T47D (cell line): Measurements from ENCODE around the gene RIMS3.
A peak's percentile ranks its signal among the peaks of the same experiment; 100 is the strongest.

Experiments
- DNase-seq, 2 experiments: peaks; one replicate each; pipeline versions ENCODE4 v3.0.0 to v3.0.0-alpha.2; 2011 to 2012; ENCODE audit warnings: low read depth in 1 of 2, low spot score in 1 of 2
- JUND ChIP-seq: IDR thresholded peaks from 2 replicates; pipeline ENCODE4 v1.6.1; 2012; ENCODE audit warnings: low read depth
- in situ Hi-C: cut with HindIII; loops from 2 replicates; pipeline ENCODE4 v1.10.0; 2016; ENCODE audit warnings: low sequenced_read_pairs, low pct_unique_long_range_greater_than_20kb

RIMS3 gene

GRCh38 chr1:40687661-40688060 is 22.2 kb upstream of the RIMS3 start:
- no peak for TF ChIP-seq JUND
- DNase-seq = no peak
- in situ Hi-C loops = no loop called here

GRCh38 chr1:40687059-40687458 is 21.6 kb upstream of the RIMS3 start:
- DNase-seq = no peak
- in situ Hi-C loops = no loop called here
- TF ChIP-seq JUND = no peak

GRCh38 chr1:40684669-40685068 is 19.2 kb upstream of the RIMS3 start:
- in situ Hi-C loops = no loop called here
- TF ChIP-seq JUND = no peak
- DNase-seq = no peak

- in situ Hi-C loops = no loop called here
- DNase-seq = no peak
- no peak for TF ChIP-seq JUND
Observed at GRCh38 chr1:40679165-40679953, 13.9 kb upstream of the RIMS3 start.

GRCh38 chr1:40676501-40676900 is 11.0 kb upstream of the RIMS3 start:
- TF ChIP-seq JUND = no peak
- no peak for DNase-seq
- in situ Hi-C loops = no loop called here

GRCh38 chr1:40673452-40673851 is 8.0 kb upstream of the RIMS3 start:
- TF ChIP-seq JUND = no peak
- no peak for DNase-seq
- in situ Hi-C loops = no loop called here

GRCh38 chr1:40668769-40669525 is 3.5 kb upstream of the RIMS3 start:
- no peak for TF ChIP-seq JUND
- DNase-seq = peak; percentile 39 to 66
- in situ Hi-C loops = no loop called here

- no peak for DNase-seq
- no peak for TF ChIP-seq JUND
- in situ Hi-C loops = no loop called here
Observed at GRCh38 chr1:40664791-40665190, 691 bp downstream of the RIMS3 start.

GRCh38 chr1:40664167-40664537 is 1.3 kb downstream of the RIMS3 start:
- in situ Hi-C loops = no loop called here
- DNase-seq = no peak
- TF ChIP-seq JUND = no peak

GRCh38 chr1:40663324-40664166 is 1.9 kb downstream of the RIMS3 start:
- in situ Hi-C loops = no loop called here
- no peak for TF ChIP-seq JUND
- DNase-seq = no peak

GRCh38 chr1:40662864-40663263 is 2.6 kb downstream of the RIMS3 start:
- DNase-seq = no peak
- in situ Hi-C loops = no loop called here
- no peak for TF ChIP-seq JUND

GRCh38 chr1:40662151-40662550 is 3.3 kb downstream of the RIMS3 start:
- TF ChIP-seq JUND = no peak
- in situ Hi-C loops = no loop called here
- DNase-seq = peak in 1 of 2 experiments; percentile 8

GRCh38 chr1:40661678-40662077 is 3.8 kb downstream of the RIMS3 start:
- no peak for DNase-seq
- in situ Hi-C loops = no loop called here
- TF ChIP-seq JUND = no peak
